Muscle of leg (tissue), 11 donors: ENCODE data around the gene MAN1A1. TPM values are rescaled to one million over a fixed set of nuclear protein-coding genes. Genes with fewer than 3 reads are reported as not detected.

Source experiments
- DNase-seq: peaks from one replicate; pipeline ENCODE4 v3.0.0; 2013
- H3K27ac ChIP-seq: one replicate; pipeline ENCODE4 v1.5.1; 2013; ENCODE audit warnings: mild to moderate bottlenecking, low read length, control low read depth
- H3K27me3 ChIP-seq: one replicate; pipeline ENCODE4 v1.6.1; 2013; ENCODE audit warnings: low read length; ENCODE audit not compliant: control insufficient read depth, insufficient read depth
- H3K36me3 ChIP-seq: one replicate; pipeline ENCODE4 v1.6.1; 2013; ENCODE audit warnings: low read length; ENCODE audit not compliant: control insufficient read depth, insufficient read depth
- H3K4me1 ChIP-seq: one replicate; pipeline ENCODE4 v1.6.1; 2013; ENCODE audit warnings: low read length; ENCODE audit not compliant: control insufficient read depth, insufficient read depth
- H3K4me3 ChIP-seq: one replicate; pipeline ENCODE4 v1.5.1; 2013; ENCODE audit warnings: low read length, control low read depth
- H3K9me3 ChIP-seq: replicated peaks from 2 replicates; pipeline ENCODE4 v1.6.1; 2013; ENCODE audit warnings: low read depth, low read length; ENCODE audit not compliant: control insufficient read depth
- WGBS: methylation state at CpG from one replicate; pipeline ENCODE4 v1.1.5; 2013; ENCODE audit warnings: missing lambda C conversion rate; ENCODE audit not compliant: insufficient coverage; 5-methylcytosine and 5-hydroxymethylcytosine counted together
- polyA plus RNA-seq, 8 donors: library from polyadenylated mRNA; unstranded; fragments of 120-200 nt; gene quantifications; one replicate each; pipeline versions ENCODE4 v1.2.1 to v1.2.3, GENCODE V29; 2013; ENCODE audit warnings: inconsistent platforms in 1 of 8, low replicate concordance in 1 of 8; ENCODE audit not compliant: insufficient read length in 8 of 8, insufficient read depth in 1 of 8
- total RNA-seq: library from RNA; stranded (reverse); fragments of 120-200 nt; gene quantifications from one replicate; pipeline ENCODE4 v1.2.4, GENCODE V29; 2013

MAN1A1 gene
- total and polyA plus RNA-seq, 9 donors: 21.8 to 48.2 (median 33.0) TPM

GRCh38 chr6:119337762-119338161 lies 11.8 kb downstream of the MAN1A1 start:
- H3K27me3 ChIP-seq: no peaks in the 10 kb centered on the region
- no peak overlapping the region for H3K4me3 ChIP-seq
- no peaks in the 10 kb centered on the region for H3K36me3 ChIP-seq
- H3K27ac ChIP-seq: no peak overlapping the region
- WGBS: no CpG with 5 or more reads among the region's 1 CpG
- no peaks in the 10 kb centered on the region for H3K9me3 ChIP-seq
- DNase-seq: no peak
- H3K4me1 ChIP-seq: no peaks in the 10 kb centered on the region

- no peaks in the 10 kb centered on the region for H3K36me3 ChIP-seq
- H3K4me1 ChIP-seq: no peaks in the 10 kb centered on the region
- H3K4me3 ChIP-seq: no peak overlapping the region
- no peaks in the 10 kb centered on the region for H3K27me3 ChIP-seq
- no peak for DNase-seq
- no CpG with 5 or more reads among the region's 5 CpGs for WGBS
- H3K27ac ChIP-seq: no peak overlapping the region
- H3K9me3 ChIP-seq: no peaks in the 10 kb centered on the region
Observed at GRCh38 chr6:119337252-119337651, 12.3 kb downstream of the MAN1A1 start.

GRCh38 chr6:119334535-119335264 lies 14.9 kb downstream of the MAN1A1 start:
- peak overlapping the region; percentile 6 for H3K27ac ChIP-seq
- H3K4me1 ChIP-seq: no peaks in the 10 kb centered on the region

GRCh38 chr6:119333707-119334295 lies 15.8 kb downstream of the MAN1A1 start:
- Histone ChIP-seq H3K36me3 (no peaks in the 10 kb centered on the region), H3K27ac (no peak overlapping the region), H3K9me3 (no peaks in the 10 kb centered on the region), H3K4me3 (no peak overlapping the region), H3K27me3 (no peaks in the 10 kb centered on the region), H3K4me1 (no peaks in the 10 kb centered on the region)
- no peak for DNase-seq
- WGBS: no CpG with 5 or more reads among the region's 3 CpGs

More at GRCh38 chr6:119334535-119335264, 14.9 kb downstream of the MAN1A1 start:
- H3K4me3 ChIP-seq: no peak overlapping the region
- WGBS: no CpG with 5 or more reads among the region's 1 CpG
- H3K27me3 ChIP-seq: no peaks in the 10 kb centered on the region
- H3K36me3 ChIP-seq: no peaks in the 10 kb centered on the region
- H3K9me3 ChIP-seq: no peaks in the 10 kb centered on the region
- peak; percentile 55 for DNase-seq

GRCh38 chr6:119333063-119333609 lies 16.4 kb downstream of the MAN1A1 start:
- Histone ChIP-seq H3K27ac (no peak overlapping the region), H3K9me3 (no peaks in the 10 kb centered on the region), H3K27me3 (no peaks in the 10 kb centered on the region), H3K36me3 (no peaks in the 10 kb centered on the region), H3K4me1 (no peaks in the 10 kb centered on the region), H3K4me3 (no peak overlapping the region)
- WGBS: no CpG with 5 or more reads among the region's 5 CpGs
- no peak for DNase-seq

GRCh38 chr6:119331663-119332286 lies 17.8 kb downstream of the MAN1A1 start:
- no peaks in the 10 kb centered on the region for H3K9me3 ChIP-seq
- H3K4me1 ChIP-seq: no peaks in the 10 kb centered on the region
- no CpG with 5 or more reads among the region's 2 CpGs for WGBS
- DNase-seq: no peak
- H3K27me3 ChIP-seq: no peaks in the 10 kb centered on the region
- peaks cover 4% of the 10 kb centered on the region for H3K36me3 ChIP-seq
- no peak overlapping the region for H3K4me3 ChIP-seq
- H3K27ac ChIP-seq: no peak overlapping the region

- 63% methylated on average over 4 of the region's 4 CpGs for WGBS
- H3K36me3 ChIP-seq: peaks cover 11% of the 10 kb centered on the region
- H3K9me3 ChIP-seq: no peaks in the 10 kb centered on the region
- DNase-seq: no peak
- no peak overlapping the region for H3K4me3 ChIP-seq
- H3K27ac ChIP-seq: no peak overlapping the region
- no peaks in the 10 kb centered on the region for H3K4me1 ChIP-seq
- no peaks in the 10 kb centered on the region for H3K27me3 ChIP-seq
Observed at GRCh38 chr6:119330520-119331113, 18.9 kb downstream of the MAN1A1 start.

GRCh38 chr6:119329794-119330180 lies 19.8 kb downstream of the MAN1A1 start:
- Histone ChIP-seq H3K27me3 (no peaks in the 10 kb centered on the region), H3K4me1 (no peaks in the 10 kb centered on the region), H3K4me3 (no peak overlapping the region), H3K27ac (no peak overlapping the region), H3K36me3 (peaks cover 11% of the 10 kb centered on the region), H3K9me3 (no peaks in the 10 kb centered on the region)
- no peak for DNase-seq

GRCh38 chr6:119328892-119329793 lies 20.4 kb downstream of the MAN1A1 start:
- Histone ChIP-seq H3K36me3 (peaks cover 11% of the 10 kb centered on the region), H3K27ac (no peak overlapping the region)
- WGBS: 78% methylated on average over 4 of the region's 4 CpGs

More at GRCh38 chr6:119328892-119329793, 20.4 kb downstream of the MAN1A1 start:
- no peak for DNase-seq
- H3K9me3 ChIP-seq: no peaks in the 10 kb centered on the region
- no peaks in the 10 kb centered on the region for H3K4me1 ChIP-seq
- H3K4me3 ChIP-seq: no peak overlapping the region
- no peaks in the 10 kb centered on the region for H3K27me3 ChIP-seq
